ENCODE data around the gene ZSCAN20.

DNA sequence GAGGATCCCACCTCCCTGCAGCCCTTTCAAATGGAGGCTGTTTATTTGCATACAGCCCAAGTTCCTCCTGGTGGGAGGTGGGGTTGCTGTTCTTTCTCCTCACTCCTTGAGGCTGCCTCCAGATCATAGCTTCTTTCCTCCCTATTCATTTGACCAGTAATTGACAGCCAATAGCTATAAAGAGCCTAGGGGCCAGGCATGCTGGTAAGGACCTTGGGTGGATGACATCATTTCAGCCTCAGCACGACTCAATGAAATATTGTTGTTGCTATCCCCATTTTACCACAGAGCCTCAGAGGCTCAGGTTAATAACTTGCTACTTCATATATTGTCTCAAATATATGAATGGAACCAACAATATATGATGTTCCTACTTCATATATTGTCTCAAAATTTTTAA is 31.1 kb downstream of the ZSCAN20 start:
- TF ChIP-seq, protein P1, sequence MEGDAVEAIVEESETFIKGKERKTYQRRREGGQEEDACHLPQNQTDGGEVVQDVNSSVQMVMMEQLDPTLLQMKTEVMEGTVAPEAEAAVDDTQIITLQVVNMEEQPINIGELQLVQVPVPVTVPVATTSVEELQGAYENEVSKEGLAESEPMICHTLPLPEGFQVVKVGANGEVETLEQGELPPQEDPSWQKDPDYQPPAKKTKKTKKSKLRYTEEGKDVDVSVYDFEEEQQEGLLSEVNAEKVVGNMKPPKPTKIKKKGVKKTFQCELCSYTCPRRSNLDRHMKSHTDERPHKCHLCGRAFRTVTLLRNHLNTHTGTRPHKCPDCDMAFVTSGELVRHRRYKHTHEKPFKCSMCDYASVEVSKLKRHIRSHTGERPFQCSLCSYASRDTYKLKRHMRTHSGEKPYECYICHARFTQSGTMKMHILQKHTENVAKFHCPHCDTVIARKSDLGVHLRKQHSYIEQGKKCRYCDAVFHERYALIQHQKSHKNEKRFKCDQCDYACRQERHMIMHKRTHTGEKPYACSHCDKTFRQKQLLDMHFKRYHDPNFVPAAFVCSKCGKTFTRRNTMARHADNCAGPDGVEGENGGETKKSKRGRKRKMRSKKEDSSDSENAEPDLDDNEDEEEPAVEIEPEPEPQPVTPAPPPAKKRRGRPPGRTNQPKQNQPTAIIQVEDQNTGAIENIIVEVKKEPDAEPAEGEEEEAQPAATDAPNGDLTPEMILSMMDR (conservative IDR thresholded peaks at IDR 0.05; ENCODE audit: low read depth in 2 of 2) = no peak
- TF ChIP-seq JUNB (IDR thresholded peaks at IDR 0.05; ENCODE audit: unreplicated experiment) (no peak), EZH2 (IDR thresholded peaks at IDR 0.05; ENCODE audit: low read depth, unreplicated experiment) (no peak)

Measured in GM23338 (cell line).